SK-N-SH (cell line): ENCODE data around the gene HOXB7. TPM values are rescaled to one million over a fixed set of nuclear protein-coding genes. Genes with fewer than 3 reads are reported as not detected.

Experiments
- CTCF ChIA-PET: fragments of 300-600, 350-600 bp; formaldehyde crosslinking; extraction: SDS; loops from one replicate; lab custom pipeline; 2021; lab: Yijun Ruan, JAX
- POLR2A ChIA-PET: fragments of 350-600 bp; sonication (Branson Sonifier 250); formaldehyde crosslinking; extraction: SDS; loops from one replicate; lab custom pipeline; 2020; ENCODE audit warnings: antibody characterized with exemption, inconsistent platforms; lab: Yijun Ruan, JAX
- DNase-seq: peaks from one replicate; pipeline ENCODE4 v3.0.0; 2012
- H2AFZ ChIP-seq: fragments of 200-600 bp; sonication (generic); 2 replicates; pipeline ENCODE4 v1.8.1; 2016; ENCODE audit warnings: antibody characterized with exemption, mild to moderate bottlenecking, low read depth
- H3F3A ChIP-seq: fragments of 200-600 bp; sonication (generic); replicated peaks from 2 replicates; pipeline ENCODE3; 2016; ENCODE audit warnings: antibody characterized with exemption, mild to moderate bottlenecking; ENCODE audit not compliant: insufficient read depth
- H3K27ac ChIP-seq, 2 experiments: fragments of 200-500 bp in 1 of 2; fragments of 200-600 bp in 1 of 2; sonication (Bioruptor generic) in 1 of 2; sonication (generic), shearing (Covaris generic) in 1 of 2; 2 replicates each; pipeline versions ENCODE4 v1.5.1 to v1.6.1; 2014 to 2016; ENCODE audit warnings: low read depth in 2 of 2, inconsistent platforms in 1 of 2, low read length in 1 of 2, mild to moderate bottlenecking in 1 of 2, mixed read lengths in 1 of 2
- H3K27me3 ChIP-seq: fragments of 200-600 bp; sonication (generic), shearing (Covaris generic); 2 replicates; pipeline ENCODE4 v1.6.1; 2016; ENCODE audit warnings: mixed run types; ENCODE audit not compliant: insufficient read depth
- H3K36me3 ChIP-seq, 2 experiments: fragments of 200-500 bp in 1 of 2; fragments of 200-600 bp in 1 of 2; sonication (Bioruptor generic) in 1 of 2; sonication (generic) in 1 of 2; replicated peaks in 1 of 2; 2 replicates each; pipeline versions ENCODE3 to v1.5.1; 2014 to 2016; ENCODE audit warnings: low read length in 1 of 2, mild to moderate bottlenecking in 1 of 2; ENCODE audit not compliant: insufficient read depth in 2 of 2, control insufficient read depth in 1 of 2
- H3K4me1 ChIP-seq, 2 experiments: fragments of 200-500 bp in 1 of 2; fragments of 200-600 bp in 1 of 2; sonication (Bioruptor generic) in 1 of 2; sonication (generic), shearing (Covaris generic) in 1 of 2; 2 replicates each; pipeline versions ENCODE4 v1.5.1 to v1.6.1; 2014 to 2016; ENCODE audit warnings: low read depth in 1 of 2, low read length in 1 of 2, mixed run types in 1 of 2; ENCODE audit not compliant: insufficient read depth in 2 of 2, control insufficient read depth in 1 of 2
- H3K4me2 ChIP-seq: fragments of 200-600 bp; sonication (generic), shearing (Covaris generic); 2 replicates; pipeline ENCODE4 v1.6.1; 2017; ENCODE audit warnings: mixed run types
- H3K4me3 ChIP-seq, 2 experiments: fragments of 200-500 bp in 1 of 2; fragments of 200-600 bp in 1 of 2; sonication (Bioruptor generic) in 1 of 2; sonication (generic), shearing (Covaris generic) in 1 of 2; 2 replicates each; pipeline versions ENCODE4 v1.5.1 to v1.8.1; 2014 to 2016; ENCODE audit warnings: low read depth in 2 of 2, inconsistent platforms in 1 of 2, low read length in 1 of 2, mild to moderate bottlenecking in 1 of 2, mixed read lengths in 1 of 2, moderate library complexity in 1 of 2
- H3K79me2 ChIP-seq: fragments of 200-600 bp; sonication (generic); 2 replicates; pipeline ENCODE4 v1.8.1; 2017; ENCODE audit warnings: mild to moderate bottlenecking; ENCODE audit not compliant: insufficient read depth
- H3K9ac ChIP-seq: fragments of 200-600 bp; sonication (generic); 2 replicates; pipeline ENCODE4 v1.6.1; 2017; ENCODE audit warnings: mixed run types
- H3K9me2 ChIP-seq: fragments of 200-600 bp; sonication (generic); 2 replicates; pipeline ENCODE4 v1.6.1; 2017; ENCODE audit warnings: mixed run types
- H3K9me3 ChIP-seq: fragments of 200-600 bp; sonication (generic); 2 replicates; pipeline ENCODE4 v1.6.1; 2017; ENCODE audit warnings: mixed run types, mild to moderate bottlenecking, moderate library complexity
- H4K20me1 ChIP-seq: fragments of 200-600 bp; sonication (generic); 2 replicates; pipeline ENCODE4 v1.6.1; 2017; ENCODE audit warnings: mild to moderate bottlenecking, mixed run types; ENCODE audit not compliant: insufficient read depth
- CTCF ChIP-seq: fragments of 200-600 bp; sonication (generic); IDR thresholded peaks from 2 replicates; pipeline ENCODE4 v1.6.1; 2017; ENCODE audit warnings: antibody characterized with exemption, mild to moderate bottlenecking, moderate library complexity
- ELF1 ChIP-seq: IDR thresholded peaks from 2 replicates; pipeline ENCODE4 v1.4.0; 2012
- JUND ChIP-seq: IDR thresholded peaks from 2 replicates; pipeline ENCODE4 v1.4.0; 2012
- NRF1 ChIP-seq: IDR thresholded peaks from 2 replicates; pipeline ENCODE4 v1.6.1; 2012; ENCODE audit warnings: low read depth, mild to moderate bottlenecking, low read length
- POLR2AphosphoS5 ChIP-seq: IDR thresholded peaks from 2 replicates; pipeline ENCODE4 v1.6.1; 2012; ENCODE audit warnings: low read depth, low read length
- RAD21 ChIP-seq: IDR thresholded peaks from 2 replicates; pipeline ENCODE4 v1.6.1; 2012; ENCODE audit warnings: mild to moderate bottlenecking, low read length
- SMC3 ChIP-seq: IDR thresholded peaks from 2 replicates; pipeline ENCODE4 v1.6.1; 2012; ENCODE audit warnings: low read depth, low read length, improper control_type of control experiment
- TCF12 ChIP-seq: IDR thresholded peaks from 2 replicates; pipeline ENCODE4 v1.4.0; 2012
- ZBTB33 ChIP-seq: IDR thresholded peaks from 2 replicates; pipeline ENCODE4 v1.4.0; 2012; ENCODE audit warnings: low read depth, borderline replicate concordance
- WGBS: methylation state at CpG from one replicate; pipeline ENCODE4 v1.1.6; 2017; ENCODE audit warnings: low lambda C conversion rate; 5-methylcytosine and 5-hydroxymethylcytosine counted together
- polyA plus RNA-seq, 3 experiments: library from polyadenylated mRNA; depleted of rRNA; stranded (reverse); fragments of >200 nt; gene quantifications; 2 replicates each; pipeline ENCODE4 v1.2.3, GENCODE V29; 2012
- TF ChIP-seq, protein P1 (sequence below): IDR thresholded peaks from 2 replicates; pipeline ENCODE4 v1.4.0; 2012; ENCODE audit warnings: low read depth

The HOXB7 gene
- polyA plus RNA-seq, 1 of the 3 experiments (the other 2 are of a cell fraction), result not detected

DNA sequence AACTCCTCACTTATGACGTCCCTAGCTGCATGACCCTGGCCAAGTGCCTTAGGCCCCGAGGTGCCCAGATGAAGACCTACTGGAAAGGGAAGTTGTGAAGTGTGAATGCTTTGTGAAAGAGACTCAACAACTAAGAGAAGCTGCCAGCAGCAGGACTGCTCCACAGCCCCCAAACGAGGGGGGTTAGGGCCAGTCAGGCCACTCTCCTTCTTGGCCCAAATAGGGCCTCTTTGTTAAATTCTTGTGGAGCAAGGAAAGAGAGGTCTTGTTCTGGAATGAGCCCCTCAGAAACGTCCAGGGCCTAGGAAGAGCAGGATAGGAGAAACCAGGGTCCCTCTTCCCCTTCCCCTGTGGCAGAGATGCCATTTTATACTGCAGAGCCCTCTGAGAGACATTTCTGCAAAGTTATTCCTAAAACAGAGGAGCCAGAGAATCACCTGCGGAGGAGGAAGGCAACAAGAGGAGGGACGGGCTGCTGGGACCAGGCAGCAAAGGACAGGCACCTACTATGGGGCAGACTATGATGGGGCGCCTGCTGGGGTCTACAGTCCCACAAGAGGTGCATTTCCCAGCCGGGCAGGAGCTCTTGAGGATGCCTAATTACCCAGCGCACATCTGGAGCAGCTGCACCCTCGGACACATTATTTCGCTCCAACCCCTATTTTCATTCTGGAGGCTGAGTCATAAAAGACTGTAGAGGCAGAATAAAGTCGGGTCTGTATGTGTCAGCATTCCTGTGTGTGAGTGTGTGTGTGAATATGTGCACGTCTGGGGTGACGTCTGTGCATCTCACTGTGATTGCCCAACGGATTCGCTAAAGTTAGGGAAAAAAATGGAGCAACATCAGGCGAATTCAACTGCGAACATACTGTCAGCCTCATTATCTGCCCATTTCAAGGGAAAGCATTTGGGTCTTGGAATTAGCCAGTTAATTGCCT, 26.8 kb upstream of the HOXB7 start:
- no peaks in the 10 kb centered on the region for H3K79me2 ChIP-seq
- no peak overlapping the region for H2AFZ ChIP-seq
- no peaks in the 10 kb centered on the region for H3K36me3 ChIP-seq
- no peak overlapping the region for H3K27ac ChIP-seq
- H3K9me2 ChIP-seq, result no peaks in the 10 kb centered on the region
- H3K9me3 ChIP-seq, result no peaks in the 10 kb centered on the region
- no peak overlapping the region for H3K4me2 ChIP-seq
- POLR2A ChIA-PET, result no interaction called here
- H4K20me1 ChIP-seq, result no peaks in the 10 kb centered on the region
- no peaks in the 10 kb centered on the region for H3K4me1 ChIP-seq
- DNase-seq, result no peak
- H3K4me3 ChIP-seq, result no peak overlapping the region
- TF ChIP-seq ELF1 (no peak), NRF1 (no peak), TCF12 (no peak), ZBTB33 (no peak), RAD21 (no peak), SMC3 (no peak), JUND (no peak)
- CTCF ChIA-PET, result interaction anchor here (0.8 to 4.6 kb wide), 23 partner anchors 7 to 653 kb away, joined by 3 to 50 read pairs (median 5); partner anchors contain the start of gene HOXB9
- 11% methylated on average over 18 of the region's 18 CpGs for WGBS
- H3K27me3 ChIP-seq, result peaks cover 100% of the 10 kb centered on the region
- H3F3A ChIP-seq, result no peaks in the 10 kb centered on the region
- no peak overlapping the region for H3K9ac ChIP-seq

DNA sequence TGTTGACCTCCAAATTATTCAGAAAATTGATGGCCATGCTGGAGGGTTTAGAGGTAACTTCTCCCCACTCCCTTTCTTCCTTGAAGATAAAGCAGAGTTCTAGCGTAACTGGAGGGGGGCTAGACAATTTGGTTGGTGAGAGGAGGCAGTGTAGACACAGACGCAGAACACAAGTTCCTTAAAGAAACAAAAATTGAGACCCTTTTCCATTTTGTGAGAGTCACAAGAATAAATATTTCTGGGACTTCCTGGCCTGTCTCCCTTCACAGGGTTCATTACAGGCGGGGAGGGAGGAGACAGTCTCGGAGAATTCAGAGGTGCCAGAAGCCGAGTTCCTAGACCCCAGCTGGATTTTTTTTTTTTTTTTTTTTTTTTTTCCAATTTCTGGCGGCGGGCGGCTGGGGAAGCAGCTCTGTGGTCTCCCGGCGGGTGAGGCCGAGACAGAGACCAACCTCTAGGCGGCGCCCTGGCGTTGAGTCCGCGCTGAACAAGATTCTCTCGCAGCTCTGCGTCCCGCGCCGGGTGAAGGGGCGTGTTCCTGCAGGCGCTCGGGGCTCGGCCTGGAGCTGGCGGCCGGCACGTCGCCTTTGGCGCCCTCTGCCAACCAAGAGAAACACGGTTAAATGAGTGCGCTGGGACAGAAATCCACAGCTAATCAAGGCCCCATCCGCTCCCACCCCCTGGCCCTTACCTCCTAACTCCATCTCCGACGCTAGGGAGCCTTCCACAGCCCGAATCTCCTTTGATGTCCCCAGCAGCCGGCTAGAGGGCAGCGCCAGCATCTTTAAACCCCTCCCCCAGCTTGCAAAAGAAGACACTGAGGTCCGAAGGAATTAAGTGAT, 25.6 kb upstream of the HOXB7 start:
- Histone ChIP-seq H3K9me2 (no peaks in the 10 kb centered on the region), H3K27ac (no peak overlapping the region), H3K9ac (no peak overlapping the region), H3K4me1 (no peaks in the 10 kb centered on the region), H3K4me3 (peak overlapping the region in 1 of 2 experiments; percentile 21; a peak in 1 of 4 replicates), H3K27me3 (peaks cover 100% of the 10 kb centered on the region), H3K36me3 (no peaks in the 10 kb centered on the region), H3K4me2 (peak overlapping the region; percentile 12), H4K20me1 (no peaks in the 10 kb centered on the region), H2AFZ (no peak overlapping the region), H3F3A (no peaks in the 10 kb centered on the region), H3K79me2 (no peaks in the 10 kb centered on the region), H3K9me3 (no peaks in the 10 kb centered on the region)
- ChIA-PET POLR2A (interaction anchor here (0.6 kb wide), 1 partner anchor 200 kb away, joined by 3 read pairs; no protein-coding TSS in a partner anchor), CTCF (interaction anchor here (0.7 to 4.6 kb wide), 42 partner anchors 8 to 655 kb away, joined by 3 to 50 read pairs (median 4); partner anchors contain the start of genes HOXB9 and IGF2BP1)
- 3% methylated on average over 38 of the region's 39 CpGs for WGBS
- peak; percentile 91 for DNase-seq
- TF ChIP-seq, protein P1, sequence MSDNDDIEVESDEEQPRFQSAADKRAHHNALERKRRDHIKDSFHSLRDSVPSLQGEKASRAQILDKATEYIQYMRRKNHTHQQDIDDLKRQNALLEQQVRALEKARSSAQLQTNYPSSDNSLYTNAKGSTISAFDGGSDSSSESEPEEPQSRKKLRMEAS, result peak; percentile 59; the same call in 1 of the 2 replicates
- TF ChIP-seq POLR2AphosphoS5 (no peak), CTCF (peak; percentile 69)
